ENCODE measurements around the gene BTAF1.
"Not testable (repeated sequence)": the region's sequence is repeated elsewhere in the genome, so short reads cannot be mapped to it uniquely, and the experiment has no call there.

GRCh38 chr10:91894261-91894685 lies 29.3 kb upstream of the BTAF1 start:
- TF ChIP-seq, protein P1, sequence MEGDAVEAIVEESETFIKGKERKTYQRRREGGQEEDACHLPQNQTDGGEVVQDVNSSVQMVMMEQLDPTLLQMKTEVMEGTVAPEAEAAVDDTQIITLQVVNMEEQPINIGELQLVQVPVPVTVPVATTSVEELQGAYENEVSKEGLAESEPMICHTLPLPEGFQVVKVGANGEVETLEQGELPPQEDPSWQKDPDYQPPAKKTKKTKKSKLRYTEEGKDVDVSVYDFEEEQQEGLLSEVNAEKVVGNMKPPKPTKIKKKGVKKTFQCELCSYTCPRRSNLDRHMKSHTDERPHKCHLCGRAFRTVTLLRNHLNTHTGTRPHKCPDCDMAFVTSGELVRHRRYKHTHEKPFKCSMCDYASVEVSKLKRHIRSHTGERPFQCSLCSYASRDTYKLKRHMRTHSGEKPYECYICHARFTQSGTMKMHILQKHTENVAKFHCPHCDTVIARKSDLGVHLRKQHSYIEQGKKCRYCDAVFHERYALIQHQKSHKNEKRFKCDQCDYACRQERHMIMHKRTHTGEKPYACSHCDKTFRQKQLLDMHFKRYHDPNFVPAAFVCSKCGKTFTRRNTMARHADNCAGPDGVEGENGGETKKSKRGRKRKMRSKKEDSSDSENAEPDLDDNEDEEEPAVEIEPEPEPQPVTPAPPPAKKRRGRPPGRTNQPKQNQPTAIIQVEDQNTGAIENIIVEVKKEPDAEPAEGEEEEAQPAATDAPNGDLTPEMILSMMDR (IDR thresholded peaks at IDR 0.05): not testable (repeated sequence)
- TF ChIP-seq POLR2AphosphoS5, POLR2A, EP300 (IDR thresholded peaks at IDR 0.05): not testable (repeated sequence)

All from stomach (tissue), 4 donors.